HL-60 (cell line): ENCODE results near the gene LAMA2.

Source experiments
- DNase-seq, 2 experiments: peaks; one replicate each; pipeline ENCODE4 v3.0.0-alpha.2; 2010 to 2020; ENCODE audit warnings: low read depth in 1 of 2, low spot score in 1 of 2
- H3K27ac ChIP-seq: fragments of 250-450 bp; sonication (Bioruptor Pico); replicated peaks from 2 replicates; pipeline ENCODE4 v1.5.1; 2020; ENCODE audit warnings: mild to moderate bottlenecking, moderate library complexity
- H3K27me3 ChIP-seq: fragments of 250-450 bp; sonication (Bioruptor Pico); 2 replicates; pipeline ENCODE4 v1.5.1; 2021; ENCODE audit warnings: mild to moderate bottlenecking, moderate library complexity; ENCODE audit not compliant: insufficient read depth, poor library complexity, severe bottlenecking
- H3K4me3 ChIP-seq: replicated peaks from 2 replicates; pipeline ENCODE4 v1.5.1; 2011; ENCODE audit warnings: mild to moderate bottlenecking, control low read depth, low read length; ENCODE audit not compliant: insufficient read depth
- GABPA ChIP-seq: IDR thresholded peaks from 2 replicates; pipeline ENCODE4 v1.6.1; 2012; ENCODE audit warnings: low read depth
- POLR2AphosphoS5 ChIP-seq: IDR thresholded peaks from 2 replicates; pipeline ENCODE4 v1.6.1; 2012; ENCODE audit warnings: low read depth
- SPI1 ChIP-seq: IDR thresholded peaks from 2 replicates; pipeline ENCODE4 v1.6.1; 2012; ENCODE audit warnings: low read depth, mild to moderate bottlenecking, borderline replicate concordance
- TF ChIP-seq, protein P1 (sequence below): IDR thresholded peaks from one replicate; pipeline ENCODE4 v1.5.1; 2011; ENCODE audit warnings: low read length, control low read depth, inconsistent platforms; ENCODE audit not compliant: insufficient read depth
- TF ChIP-seq, protein P2 (sequence below): IDR thresholded peaks from 2 replicates; pipeline ENCODE4 v1.6.1; 2012; ENCODE audit warnings: low read depth; ENCODE audit not compliant: insufficient replicate concordance

The LAMA2 gene

DNA sequence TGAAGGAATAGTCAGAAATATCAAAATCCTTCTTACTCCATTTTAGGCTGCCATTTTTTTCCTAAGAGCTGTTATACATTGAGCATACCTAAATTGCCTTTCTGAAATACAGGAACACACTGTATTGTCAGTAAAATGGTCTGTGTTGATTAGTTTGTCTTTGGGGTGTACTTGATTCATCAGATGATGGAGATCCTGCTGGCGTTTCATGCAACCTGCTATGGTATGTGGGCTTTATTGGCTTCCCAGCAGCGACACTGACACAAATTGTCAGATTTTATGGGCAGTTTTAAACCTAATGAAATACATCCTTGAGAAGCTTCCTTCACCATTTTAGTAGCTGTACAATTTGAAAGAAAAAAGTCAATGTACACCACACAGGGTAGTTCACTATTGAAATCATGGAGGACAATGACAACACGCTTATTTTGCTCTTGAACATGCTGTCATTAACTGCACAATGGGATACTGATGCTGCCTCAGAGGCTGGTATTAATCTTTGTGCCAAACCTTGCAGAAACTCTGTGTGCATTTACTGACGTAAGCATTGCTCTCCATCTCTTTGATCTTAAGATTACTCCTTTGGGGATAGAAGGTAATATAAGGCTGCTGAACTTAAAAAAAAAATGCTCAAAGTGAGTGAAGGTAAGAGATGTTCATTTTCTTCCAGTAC lies 124.9 kb downstream of the LAMA2 start:
- TF ChIP-seq, protein P1, sequence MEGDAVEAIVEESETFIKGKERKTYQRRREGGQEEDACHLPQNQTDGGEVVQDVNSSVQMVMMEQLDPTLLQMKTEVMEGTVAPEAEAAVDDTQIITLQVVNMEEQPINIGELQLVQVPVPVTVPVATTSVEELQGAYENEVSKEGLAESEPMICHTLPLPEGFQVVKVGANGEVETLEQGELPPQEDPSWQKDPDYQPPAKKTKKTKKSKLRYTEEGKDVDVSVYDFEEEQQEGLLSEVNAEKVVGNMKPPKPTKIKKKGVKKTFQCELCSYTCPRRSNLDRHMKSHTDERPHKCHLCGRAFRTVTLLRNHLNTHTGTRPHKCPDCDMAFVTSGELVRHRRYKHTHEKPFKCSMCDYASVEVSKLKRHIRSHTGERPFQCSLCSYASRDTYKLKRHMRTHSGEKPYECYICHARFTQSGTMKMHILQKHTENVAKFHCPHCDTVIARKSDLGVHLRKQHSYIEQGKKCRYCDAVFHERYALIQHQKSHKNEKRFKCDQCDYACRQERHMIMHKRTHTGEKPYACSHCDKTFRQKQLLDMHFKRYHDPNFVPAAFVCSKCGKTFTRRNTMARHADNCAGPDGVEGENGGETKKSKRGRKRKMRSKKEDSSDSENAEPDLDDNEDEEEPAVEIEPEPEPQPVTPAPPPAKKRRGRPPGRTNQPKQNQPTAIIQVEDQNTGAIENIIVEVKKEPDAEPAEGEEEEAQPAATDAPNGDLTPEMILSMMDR, result no peak
- no peak for TF ChIP-seq GABPA
- TF ChIP-seq SPI1, result no peak
- no peak for TF ChIP-seq POLR2AphosphoS5
- TF ChIP-seq, protein P2, sequence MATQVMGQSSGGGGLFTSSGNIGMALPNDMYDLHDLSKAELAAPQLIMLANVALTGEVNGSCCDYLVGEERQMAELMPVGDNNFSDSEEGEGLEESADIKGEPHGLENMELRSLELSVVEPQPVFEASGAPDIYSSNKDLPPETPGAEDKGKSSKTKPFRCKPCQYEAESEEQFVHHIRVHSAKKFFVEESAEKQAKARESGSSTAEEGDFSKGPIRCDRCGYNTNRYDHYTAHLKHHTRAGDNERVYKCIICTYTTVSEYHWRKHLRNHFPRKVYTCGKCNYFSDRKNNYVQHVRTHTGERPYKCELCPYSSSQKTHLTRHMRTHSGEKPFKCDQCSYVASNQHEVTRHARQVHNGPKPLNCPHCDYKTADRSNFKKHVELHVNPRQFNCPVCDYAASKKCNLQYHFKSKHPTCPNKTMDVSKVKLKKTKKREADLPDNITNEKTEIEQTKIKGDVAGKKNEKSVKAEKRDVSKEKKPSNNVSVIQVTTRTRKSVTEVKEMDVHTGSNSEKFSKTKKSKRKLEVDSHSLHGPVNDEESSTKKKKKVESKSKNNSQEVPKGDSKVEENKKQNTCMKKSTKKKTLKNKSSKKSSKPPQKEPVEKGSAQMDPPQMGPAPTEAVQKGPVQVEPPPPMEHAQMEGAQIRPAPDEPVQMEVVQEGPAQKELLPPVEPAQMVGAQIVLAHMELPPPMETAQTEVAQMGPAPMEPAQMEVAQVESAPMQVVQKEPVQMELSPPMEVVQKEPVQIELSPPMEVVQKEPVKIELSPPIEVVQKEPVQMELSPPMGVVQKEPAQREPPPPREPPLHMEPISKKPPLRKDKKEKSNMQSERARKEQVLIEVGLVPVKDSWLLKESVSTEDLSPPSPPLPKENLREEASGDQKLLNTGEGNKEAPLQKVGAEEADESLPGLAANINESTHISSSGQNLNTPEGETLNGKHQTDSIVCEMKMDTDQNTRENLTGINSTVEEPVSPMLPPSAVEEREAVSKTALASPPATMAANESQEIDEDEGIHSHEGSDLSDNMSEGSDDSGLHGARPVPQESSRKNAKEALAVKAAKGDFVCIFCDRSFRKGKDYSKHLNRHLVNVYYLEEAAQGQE, result no peak
- no peaks in the 10 kb centered on the region for H3K27me3 ChIP-seq
- H3K27ac ChIP-seq, result no peak overlapping the region
- DNase-seq, result no peak
- no peak overlapping the region for H3K4me3 ChIP-seq

DNA sequence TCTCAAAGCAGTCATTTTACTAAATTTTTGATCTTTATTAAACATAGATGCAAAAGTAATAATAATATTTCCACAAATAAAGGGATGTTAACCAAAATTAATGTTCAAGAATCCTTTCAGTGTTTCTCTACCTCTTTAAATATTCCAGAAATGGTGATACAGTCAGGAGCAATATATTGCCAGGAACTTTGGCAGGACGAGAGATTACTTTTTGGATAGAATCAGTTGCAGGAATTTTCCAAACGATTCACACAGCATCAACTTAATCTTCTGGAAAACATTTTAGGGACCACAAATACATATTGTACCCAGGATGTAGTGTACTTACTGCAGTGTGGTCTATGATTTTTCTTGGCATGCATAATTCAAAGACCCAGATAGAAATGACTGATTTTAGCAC lies 125.7 kb downstream of the LAMA2 start:
- DNase-seq, result no peak
- Histone ChIP-seq H3K27me3 (no peaks in the 10 kb centered on the region), H3K27ac (no peak overlapping the region), H3K4me3 (no peak overlapping the region)
- TF ChIP-seq GABPA, result no peak

DNA sequence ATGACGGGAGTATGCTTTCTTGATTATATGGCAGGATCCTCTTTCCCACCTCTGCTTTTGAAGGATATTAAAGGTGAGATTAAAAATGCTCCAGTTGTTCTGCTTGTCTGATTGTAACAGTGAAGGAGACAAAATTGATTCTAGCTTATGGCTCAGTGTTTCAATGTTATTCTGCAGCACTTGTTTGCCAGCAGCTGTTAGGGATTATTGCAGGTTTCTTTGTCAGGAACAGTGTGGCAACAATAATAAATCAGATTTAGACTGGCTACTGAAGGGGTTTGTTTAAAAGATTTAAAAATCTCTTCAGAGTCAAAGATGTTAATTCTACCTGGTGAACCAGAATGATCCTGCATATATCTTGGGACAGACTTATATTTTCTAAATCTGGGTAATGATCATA lies 126.9 kb downstream of the LAMA2 start:
- no peak overlapping the region for H3K4me3 ChIP-seq
- TF ChIP-seq SPI1, result no peak
- TF ChIP-seq GABPA, result no peak
- TF ChIP-seq, protein P2, result no peak
- TF ChIP-seq, protein P1, result no peak
- no peak for TF ChIP-seq POLR2AphosphoS5
- H3K27me3 ChIP-seq, result no peaks in the 10 kb centered on the region
- no peak for DNase-seq
- H3K27ac ChIP-seq, result no peak overlapping the region

DNA sequence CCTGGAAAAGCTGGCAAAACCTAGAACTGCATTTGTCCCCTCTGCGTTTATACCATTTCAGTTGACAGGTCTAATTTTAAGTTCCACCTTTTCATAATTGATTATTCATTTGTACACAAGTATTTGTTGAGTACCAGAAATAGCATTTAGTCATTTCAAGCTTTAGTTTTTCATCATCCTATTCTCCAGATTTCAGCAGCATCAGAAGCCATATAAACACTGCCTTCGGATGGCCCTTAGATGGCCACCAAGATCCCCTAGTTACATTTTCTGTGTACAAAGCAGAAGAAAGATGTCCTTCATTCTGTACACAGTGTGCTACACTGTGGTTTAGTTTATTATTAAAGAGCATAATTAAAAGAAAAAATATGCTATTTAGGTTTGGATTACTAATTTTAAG lies 131.4 kb downstream of the LAMA2 start:
- Histone ChIP-seq H3K27ac (no peak overlapping the region), H3K27me3 (no peaks in the 10 kb centered on the region), H3K4me3 (no peak overlapping the region)
- TF ChIP-seq, protein P2, result no peak
- TF ChIP-seq, protein P1, result no peak
- no peak for TF ChIP-seq GABPA
- TF ChIP-seq POLR2AphosphoS5, result no peak
- TF ChIP-seq SPI1, result no peak
- DNase-seq, result no peak
